NCI-H345 (cell line): ENCODE measurements around the gene GJB1.

Experiments used
- DNase-seq: peaks from one replicate; lab custom pipeline; 2025; lab: John Stamatoyannopoulos, UW

The GJB1 gene

DNA sequence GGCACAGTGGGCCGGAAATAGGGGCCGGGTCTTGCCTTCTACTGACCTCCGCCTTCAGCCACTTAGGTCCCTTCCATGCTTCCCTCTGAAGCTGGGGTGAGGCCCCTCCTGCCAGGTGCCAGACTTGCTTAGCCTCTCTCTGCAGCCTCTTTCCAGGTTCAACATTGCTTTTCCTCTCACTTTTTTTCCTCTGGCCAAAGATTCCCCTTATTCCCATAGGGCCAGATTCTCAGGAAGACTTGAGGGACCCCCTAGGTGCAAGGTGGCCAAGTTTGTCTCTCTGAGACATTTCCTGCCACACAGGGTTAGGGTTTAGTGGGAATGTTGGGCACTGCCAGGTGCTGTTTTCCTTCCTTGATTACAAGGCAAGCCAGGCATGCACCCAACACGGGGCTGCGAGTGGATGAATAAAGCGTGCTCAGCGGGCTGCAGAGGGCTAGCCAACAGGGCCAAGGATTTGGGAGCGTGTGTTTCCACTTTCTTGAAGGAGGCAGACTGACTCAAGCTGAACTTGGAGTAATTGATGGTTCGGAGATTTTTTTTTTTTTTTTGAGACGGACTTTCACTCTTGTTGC is 7.6 kb upstream of the GJB1 start:
- DNase-seq, result no peak

DNA sequence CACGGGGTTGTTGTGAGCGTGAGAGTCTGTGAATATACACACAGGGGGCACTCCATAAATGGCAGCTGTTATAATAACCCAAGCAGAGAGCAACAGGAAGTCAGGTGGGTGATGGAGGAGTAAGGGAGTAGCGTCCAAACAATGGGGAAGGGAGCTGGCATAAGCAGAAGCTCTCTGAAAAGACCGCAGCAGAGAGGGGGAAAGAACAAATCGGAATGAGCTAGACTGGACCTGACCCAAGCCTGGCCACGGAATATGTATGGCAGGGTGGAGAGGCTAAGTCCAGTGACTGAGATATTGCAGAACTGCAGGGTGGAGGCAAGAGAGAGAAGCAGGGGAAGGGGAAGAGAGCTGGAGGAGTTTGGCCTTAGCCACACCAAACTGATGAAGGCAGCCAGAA is 6.5 kb upstream of the GJB1 start:
- DNase-seq, result peak; percentile 88

DNA sequence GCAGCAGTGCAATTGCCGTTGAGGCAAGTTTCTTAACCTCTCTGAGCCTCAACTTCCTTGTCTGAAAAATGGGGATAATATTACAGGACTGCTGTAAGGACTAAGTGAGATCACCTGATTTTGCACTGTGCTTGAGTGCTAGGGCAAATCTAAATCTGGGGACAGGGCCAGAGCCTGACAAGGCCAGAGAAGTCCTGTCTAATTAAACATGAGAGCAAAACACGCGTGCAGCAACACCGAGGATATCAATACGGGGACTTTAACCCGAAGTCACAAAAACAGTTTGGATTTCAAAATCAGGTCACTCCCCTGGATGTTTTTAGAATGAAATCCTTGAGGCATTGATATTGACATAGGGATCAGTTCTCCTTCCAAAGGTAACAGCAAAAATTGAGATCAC is 5.7 kb upstream of the GJB1 start:
- no peak for DNase-seq

DNA sequence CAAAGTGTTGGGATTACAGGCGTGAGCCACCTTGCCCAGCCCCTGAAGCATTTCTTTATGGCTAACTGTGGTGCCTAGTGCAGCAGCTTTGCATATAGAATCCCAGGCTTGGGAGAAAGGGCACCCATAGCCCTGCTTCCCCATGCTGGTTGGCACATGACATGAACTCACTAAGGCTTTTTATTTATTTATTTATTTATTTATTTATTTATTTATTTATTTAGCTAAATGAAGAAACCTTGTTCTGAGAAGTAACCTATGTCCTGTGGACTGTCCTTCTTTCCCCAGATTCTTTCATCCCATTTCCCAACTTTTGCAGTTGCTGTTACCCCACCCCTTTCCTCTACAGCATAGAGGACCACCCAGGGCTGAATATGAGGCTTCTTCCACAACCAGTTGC is 1.9 kb upstream of the GJB1 start:
- DNase-seq, result no peak

DNA sequence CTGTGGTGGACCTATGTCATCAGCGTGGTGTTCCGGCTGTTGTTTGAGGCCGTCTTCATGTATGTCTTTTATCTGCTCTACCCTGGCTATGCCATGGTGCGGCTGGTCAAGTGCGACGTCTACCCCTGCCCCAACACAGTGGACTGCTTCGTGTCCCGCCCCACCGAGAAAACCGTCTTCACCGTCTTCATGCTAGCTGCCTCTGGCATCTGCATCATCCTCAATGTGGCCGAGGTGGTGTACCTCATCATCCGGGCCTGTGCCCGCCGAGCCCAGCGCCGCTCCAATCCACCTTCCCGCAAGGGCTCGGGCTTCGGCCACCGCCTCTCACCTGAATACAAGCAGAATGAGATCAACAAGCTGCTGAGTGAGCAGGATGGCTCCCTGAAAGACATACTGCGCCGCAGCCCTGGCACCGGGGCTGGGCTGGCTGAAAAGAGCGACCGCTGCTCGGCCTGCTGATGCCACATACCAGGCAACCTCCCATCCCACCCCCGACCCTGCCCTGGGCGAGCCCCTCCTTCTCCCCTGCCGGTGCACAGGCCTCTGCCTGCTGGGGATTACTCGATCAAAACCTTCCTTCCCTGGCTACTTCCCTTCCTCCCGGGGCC is 1.2 kb downstream of the GJB1 start:
- DNase-seq, result no peak

DNA sequence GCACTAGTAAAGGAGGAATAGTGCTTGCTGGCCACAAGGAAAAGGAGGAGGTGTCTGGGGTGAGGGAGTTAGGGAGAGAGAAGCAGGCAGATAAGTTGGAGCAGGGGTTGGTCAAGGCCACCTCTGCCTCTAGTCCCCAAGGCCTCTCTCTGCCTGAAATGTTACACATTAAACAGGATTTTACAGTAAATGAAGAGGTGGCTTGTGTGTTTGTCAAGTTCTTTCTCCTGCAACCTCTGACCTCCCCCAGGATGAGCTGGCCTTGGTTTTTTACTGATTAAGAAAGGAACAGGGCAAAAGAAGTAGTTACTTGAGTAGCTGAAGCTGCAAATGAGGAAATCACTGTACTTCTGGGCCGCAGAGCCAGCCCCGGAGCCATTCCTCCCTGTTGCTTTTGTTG is 2.0 kb downstream of the GJB1 start:
- no peak for DNase-seq

DNA sequence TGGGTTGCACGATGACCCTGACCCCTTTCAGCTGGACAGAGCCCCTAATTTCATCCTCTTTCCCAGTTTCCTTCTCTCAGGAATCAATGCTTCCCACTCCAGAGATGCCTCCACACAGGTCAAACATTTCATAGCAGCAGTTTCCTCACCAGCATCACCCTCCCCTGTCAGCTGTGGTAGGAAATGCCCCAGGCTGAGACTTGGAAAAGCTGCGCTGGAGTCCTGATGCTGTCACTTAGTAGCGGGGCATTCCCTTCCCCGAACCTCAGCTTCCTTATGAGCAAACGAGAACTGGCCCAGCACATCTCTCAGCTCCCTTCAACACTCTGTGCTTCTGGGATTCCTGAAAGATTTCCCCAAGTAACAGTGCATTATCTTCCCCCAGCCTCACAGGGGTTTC is 2.7 kb downstream of the GJB1 start:
- no peak for DNase-seq

DNA sequence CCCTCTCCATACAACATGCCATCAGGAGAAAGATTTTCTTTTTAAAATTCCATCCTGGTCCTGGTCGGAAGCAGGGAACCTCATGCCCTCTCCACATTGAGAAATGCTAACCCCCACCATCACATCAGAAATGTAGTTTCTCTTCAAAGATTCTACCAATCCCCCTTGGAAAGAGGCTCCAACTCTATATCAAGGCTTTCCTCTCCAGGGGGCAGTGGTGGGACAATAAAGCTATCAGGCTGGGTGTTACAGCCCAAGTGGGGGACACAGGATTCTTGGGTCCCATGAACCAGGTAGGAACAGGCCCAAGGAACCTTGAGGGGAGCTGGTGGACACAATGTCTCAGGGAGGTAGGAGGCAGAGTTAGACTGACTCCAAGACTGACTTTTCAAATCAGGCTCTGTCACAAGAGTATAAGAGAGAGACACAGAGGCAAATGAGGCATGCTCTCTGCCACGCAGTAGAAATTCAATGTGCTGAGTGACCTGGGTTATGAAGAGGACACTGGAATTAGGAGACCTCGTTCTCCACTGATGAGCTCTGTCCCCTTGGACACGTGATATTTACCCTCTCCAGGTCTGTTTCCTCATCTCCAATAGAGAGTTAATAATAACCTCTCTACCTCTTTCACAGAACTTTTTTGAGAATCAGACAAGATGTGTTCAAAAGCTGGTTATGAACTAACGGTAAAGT is 4.5 kb downstream of the GJB1 start:
- no peak for DNase-seq

DNA sequence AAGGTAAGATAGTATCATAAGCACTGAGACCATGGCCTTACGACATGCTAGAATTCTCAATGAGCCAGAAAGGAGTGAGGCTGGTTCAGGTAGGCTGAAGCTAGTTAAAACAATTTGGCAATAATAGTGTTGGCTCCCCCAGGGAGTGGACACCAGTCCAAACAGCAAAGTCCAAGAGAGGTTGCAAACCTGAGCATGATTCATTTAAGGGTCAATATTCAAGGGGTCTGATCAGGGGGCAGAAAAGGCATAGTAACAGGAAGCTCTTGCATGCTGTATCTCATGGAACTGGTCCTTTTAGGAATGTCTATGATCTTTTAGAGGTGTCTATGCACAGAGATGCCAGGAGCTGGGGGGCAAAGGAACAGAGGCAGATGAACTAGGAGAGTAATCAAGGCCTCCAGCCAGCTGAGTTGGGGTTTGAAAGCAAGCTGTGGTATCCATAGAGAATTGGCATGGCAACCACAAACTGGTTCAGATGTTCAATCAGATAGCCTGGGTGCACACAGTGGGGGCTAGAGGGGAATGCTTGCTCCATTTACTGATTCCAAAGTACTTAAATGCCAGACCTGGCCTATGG is 5.1 kb downstream of the GJB1 start:
- no peak for DNase-seq

DNA sequence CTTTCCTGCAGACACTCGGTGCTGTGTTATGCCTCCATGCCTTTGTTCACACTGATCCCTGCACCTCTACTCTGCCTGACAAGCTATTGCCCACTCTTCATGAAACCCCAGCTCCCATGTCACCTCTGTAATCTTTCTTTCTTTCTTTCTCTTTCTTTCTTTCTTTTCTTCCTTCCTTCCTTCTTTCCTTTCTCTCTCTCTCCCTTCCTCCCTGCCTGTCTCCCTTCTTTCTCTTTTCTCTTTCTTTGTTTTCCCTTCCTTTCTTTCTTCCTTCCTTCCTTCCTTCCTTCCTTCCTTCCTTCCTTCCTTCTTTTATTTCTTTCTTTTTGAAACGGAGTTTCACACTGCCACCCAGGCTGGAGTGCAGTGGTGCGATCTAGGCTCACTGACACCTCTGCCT is 12.5 kb downstream of the GJB1 start:
- DNase-seq, result no peak

DNA sequence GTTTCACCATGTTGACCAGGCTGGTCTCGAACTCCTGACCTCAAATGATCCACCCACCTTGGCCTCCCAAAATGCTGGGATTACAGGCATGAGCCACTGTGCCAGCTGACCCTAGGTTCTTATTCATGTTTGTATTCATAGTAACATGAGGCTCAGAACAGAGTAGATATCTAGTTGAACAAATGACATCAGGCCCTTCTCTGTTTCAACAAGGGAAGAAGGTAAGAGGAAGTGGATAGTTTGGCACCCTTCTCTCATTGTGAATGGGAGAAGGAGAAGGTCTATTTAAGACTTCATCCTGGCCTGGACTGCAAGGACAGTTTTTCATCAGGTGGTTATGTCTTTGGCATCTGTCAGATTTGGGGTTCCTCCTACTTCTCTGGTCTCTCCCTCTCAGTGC is 13.8 kb downstream of the GJB1 start:
- no peak for DNase-seq

DNA sequence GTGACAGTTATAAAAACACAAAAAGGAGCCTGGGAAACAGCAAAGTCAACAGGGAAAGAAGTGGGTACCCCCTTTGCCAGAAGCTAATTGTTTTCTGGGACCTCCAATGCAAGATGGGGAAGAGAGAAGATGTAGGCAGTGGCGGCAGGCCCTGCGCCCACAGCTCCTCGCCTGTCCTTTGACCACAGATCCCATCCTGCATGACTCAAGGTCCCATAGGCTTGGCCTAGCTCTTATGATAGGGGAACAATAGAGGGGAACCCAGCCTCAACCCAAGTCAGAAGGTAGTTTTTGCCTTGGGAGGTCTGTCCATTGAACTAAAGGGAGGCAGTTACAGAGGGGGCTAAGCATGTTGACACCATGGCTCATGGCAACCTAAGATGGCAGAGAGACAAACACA is 16.8 kb downstream of the GJB1 start:
- DNase-seq, result no peak

DNA sequence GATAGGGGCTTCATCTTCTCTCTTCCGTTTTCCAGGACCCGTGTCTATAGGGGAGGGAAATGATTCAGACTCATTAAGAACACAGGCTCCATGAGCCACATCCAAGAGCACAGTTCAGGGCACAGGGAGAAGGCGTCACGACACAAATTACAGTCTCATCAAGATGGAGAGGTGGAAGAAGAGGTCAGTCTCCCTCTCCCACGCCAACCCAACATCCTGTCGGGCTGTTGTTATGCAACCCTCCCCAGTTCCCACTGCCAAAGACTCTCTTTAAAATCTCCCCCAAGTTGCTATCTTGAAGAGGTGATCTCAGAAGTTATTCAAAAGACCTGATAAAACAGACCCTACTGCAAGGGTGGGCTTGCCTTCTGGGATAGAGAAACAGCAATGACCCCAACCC is 18.3 kb downstream of the GJB1 start:
- no peak for DNase-seq

DNA sequence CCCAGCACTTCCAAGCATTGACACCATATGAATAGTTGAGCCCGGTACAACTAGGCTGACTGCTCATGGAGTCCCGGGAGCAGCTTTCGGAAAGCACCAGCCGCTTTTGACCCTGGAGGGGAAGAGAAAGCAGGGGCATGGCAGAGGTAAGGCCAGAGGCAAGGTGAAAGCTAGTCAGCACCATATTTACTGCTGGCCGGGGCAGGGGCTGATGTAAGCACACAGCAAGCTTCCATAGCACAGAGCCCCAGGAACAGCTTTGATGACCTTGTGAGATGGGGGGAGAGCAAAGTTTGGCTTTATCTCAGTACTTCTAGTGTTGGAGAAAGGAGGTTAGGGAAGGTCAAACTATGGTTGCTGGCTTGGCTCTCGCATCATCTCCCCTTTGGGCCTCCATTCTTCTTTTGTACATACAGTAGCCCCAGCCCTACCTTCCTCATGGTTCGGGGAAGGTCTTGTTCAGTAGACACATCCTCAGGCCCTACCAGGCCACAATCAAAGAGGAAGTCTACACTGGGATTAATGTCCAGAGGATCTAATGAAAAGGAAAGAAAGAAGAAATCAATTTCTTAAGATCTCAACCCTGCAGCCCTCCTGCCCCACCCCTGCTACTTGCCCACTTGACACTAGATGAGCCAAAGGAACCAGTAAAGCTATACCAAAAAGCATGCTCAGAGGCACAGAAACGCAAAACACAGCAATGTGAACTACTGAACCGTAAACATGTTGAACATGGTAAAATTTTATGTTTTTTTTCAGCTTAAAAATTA is 21.5 kb downstream of the GJB1 start:
- no peak for DNase-seq

DNA sequence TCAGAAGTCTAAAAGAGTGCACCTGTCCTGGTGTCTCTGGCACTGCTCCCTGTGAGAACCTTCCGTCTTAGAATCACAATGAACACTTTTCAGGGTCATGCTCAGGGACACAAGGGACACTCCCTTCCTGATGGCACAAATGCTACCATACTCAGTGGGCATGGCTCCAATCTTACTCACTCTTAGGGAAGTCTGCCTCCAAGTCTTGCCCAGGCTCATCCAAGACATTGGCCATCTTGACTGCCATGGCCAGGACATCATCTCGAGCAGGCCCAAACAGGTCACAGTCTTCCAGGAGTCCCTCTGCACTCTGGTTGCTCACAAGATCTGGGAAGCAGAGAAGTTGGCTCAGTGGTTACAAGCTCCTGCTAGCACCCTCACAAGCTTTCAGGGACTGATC is 22.1 kb downstream of the GJB1 start:
- DNase-seq, result no peak

DNA sequence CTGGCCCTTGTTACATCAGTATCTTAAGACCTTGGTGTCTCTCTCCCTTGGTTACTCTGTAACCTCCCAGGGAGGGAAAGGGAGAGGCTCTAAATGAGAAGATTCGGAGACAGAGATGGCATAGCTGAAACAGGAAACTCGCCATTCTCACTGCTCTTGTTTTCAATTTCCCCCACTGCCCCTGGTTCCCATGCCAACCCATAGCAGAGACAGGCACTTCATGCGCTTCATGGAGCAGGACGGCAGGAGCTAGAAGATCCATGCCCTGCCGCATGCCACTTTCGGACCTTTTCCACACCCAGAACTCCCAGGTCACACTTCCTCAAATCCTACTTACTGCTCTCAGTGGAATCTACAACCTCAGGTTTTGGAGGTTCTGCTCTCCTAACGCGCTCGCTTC is 27.8 kb downstream of the GJB1 start:
- DNase-seq, result no peak

DNA sequence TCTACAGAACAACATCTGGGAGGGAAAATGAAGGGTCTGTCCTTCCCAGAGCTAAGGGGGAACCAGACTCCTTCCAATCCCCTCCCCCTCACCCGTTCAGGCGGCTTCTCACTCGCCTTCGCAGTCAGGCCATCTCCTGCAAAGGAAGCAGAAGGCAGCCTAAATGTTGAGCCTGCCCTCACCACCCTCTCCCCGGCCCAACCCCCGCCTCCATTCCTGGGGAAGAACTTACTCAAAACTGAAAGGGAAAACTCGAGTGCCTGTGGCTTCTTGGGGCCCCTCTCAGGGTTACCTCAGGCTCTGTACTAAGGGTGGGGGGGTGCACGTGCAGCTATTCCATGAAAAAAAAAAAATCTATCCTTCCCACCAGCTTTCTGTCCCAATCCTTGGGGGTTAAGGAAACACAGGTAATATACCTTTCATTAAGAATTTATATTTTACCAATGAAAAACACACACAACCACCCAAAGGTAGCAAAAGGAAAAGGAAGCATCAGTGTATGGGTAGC is 28.5 kb downstream of the GJB1 start:
- DNase-seq, result no peak

DNA sequence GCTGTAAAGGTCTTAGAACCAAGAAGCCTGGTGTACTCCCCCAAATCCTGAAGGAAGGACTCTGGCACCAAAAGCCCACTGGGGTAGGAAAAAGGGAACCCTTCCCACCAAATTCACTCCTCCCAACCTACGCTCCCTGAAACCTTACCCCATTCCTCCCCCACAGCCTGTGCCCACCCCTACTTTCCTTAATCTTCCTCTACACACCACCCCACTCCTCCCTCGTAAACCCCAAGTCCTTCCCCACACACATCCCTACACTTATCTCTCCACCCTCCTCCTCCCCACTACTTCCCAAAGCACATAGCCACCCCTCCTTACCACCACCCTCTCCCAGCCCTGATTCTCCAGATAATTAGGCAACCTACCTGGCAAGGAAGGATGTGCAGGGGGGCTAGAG is 29.2 kb downstream of the GJB1 start:
- DNase-seq, result no peak

DNA sequence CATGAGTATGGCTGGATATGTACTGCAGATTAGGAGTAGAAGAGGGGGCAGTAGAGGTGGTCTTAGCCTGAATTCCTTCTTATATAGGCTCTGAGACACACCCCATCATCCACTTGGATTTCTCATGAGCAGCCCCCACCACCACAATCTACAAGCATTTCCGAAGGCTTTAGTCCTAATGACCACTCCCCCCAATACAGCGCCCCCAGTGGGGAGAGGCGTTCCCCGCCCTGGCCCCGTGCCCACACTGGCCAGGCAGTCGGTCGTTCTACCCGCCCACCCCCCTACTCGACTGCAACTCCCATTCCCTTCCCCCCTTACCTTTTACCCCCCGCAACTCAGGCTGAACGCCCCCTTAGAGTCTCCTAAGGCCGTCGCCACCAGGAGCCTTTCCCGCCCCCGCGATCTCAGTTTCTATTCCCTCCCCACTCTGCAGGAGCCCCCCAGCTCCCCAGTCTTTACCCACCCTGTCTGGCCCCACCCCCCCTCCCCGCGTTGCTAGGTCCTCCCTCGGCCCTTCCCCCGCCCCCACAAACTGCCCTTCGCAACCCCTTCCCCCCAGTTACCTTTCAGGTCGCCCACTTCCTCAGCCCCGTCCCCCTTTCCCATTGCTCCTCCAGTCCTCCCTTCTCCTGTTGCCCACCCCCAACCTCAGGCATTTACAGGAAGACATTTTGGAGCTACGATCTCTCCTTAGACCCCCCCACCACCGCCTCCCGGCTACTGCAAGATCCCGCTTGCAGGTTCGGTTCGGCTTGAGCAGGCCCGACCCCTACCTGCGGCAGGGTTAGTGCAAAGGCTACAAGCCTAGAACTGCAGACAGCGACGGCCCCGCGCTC is 30.4 kb downstream of the GJB1 start:
- peak; percentile 41 for DNase-seq

DNA sequence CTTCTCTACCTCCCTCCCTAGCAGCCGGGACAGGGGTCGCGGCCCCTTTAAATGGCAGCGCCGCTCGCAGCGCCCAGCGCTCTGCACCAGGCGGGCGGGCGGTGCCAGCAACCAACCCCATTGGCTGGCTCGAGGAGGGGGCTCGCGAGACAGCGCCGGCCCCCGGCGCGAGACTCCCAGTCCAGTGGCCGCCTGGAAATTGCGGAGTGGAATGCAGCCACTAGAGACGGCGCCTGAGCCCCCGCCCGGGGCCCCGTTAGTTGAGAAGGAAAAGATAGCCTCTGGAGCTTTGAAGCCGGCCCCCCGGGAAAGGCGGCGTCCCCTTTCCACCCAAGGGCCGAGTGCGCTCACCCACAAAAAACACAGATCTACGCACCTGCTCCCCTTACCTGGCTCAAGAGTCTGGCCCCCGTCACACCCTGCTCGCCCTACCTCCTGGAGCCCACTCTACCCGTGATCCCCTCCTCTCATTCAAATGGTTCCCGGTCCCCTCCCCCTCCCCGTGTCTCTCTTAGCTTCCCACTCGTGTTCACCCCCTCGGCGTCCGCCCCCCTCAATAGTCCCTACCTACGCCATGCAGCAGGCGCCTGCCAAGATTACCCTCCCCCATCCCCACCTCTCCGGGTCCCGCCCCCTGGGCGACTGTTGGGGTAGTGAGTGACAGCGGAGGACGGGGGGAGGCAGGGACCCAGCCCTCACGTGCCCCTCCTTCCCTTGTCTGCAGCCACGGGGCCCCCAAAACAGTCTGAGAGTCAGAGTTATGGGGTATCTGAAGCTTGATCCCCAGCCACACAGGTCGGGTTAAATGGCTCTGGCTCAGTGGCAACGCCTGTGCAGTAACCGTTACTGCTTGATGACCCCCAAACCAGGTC is 31.3 kb downstream of the GJB1 start, which contains the start of gene ZMYM3:
Gene ZMYM3, minus strand, starts transcription at position 49 of the 872 bp plus-strand sequence. CDS start 885 bp downstream, outside the sequence.
- DNase-seq, result peak; percentile 90
